Measurements from ENCODE around the gene KCNC1.

DNA sequence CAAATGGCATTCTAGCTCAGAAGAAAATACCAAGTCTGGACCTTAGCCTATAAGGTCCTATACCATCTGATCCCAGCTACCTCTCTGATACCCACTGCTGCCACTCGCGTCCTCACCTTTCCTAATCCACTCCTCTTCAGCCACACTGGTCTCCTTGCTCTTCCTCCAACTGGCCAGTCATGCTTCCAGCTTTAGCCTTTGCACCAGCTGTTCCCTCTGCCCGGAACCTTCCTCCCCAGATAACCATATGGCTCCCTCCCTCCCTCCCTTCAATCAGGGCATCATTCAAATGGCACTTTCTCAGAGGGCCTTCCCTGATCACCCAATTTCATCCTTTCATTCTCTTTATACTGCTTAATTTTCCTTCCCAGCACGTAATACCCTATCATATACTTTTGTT, 67.9 kb downstream of the KCNC1 start:
- TF ChIP-seq, protein P1, sequence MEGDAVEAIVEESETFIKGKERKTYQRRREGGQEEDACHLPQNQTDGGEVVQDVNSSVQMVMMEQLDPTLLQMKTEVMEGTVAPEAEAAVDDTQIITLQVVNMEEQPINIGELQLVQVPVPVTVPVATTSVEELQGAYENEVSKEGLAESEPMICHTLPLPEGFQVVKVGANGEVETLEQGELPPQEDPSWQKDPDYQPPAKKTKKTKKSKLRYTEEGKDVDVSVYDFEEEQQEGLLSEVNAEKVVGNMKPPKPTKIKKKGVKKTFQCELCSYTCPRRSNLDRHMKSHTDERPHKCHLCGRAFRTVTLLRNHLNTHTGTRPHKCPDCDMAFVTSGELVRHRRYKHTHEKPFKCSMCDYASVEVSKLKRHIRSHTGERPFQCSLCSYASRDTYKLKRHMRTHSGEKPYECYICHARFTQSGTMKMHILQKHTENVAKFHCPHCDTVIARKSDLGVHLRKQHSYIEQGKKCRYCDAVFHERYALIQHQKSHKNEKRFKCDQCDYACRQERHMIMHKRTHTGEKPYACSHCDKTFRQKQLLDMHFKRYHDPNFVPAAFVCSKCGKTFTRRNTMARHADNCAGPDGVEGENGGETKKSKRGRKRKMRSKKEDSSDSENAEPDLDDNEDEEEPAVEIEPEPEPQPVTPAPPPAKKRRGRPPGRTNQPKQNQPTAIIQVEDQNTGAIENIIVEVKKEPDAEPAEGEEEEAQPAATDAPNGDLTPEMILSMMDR (conservative IDR thresholded peaks at IDR 0.05 in 1 of 2, IDR thresholded peaks at IDR 0.05 in 1 of 2; ENCODE audit: extremely low read depth in 1 of 2, insufficient read depth in 1 of 2, low read depth in 1 of 2, low read length in 2 of 2) = no peak
- TF ChIP-seq EZH2 (IDR thresholded peaks at IDR 0.05; ENCODE audit: borderline replicate concordance, low read length) = no peak
